Measurements from ENCODE around the gene TUB. TPM values are rescaled to one million over a fixed set of nuclear protein-coding genes. Genes with fewer than 3 reads are reported as not detected.

TUB gene
- total and polyA plus RNA-seq, 2 of the 8 experiments (the other 6 are each of a cell fraction or from before 2014, with no cell fraction given), result 15.3 to 31.3 TPM

- POLR2A ChIA-PET (ENCODE audit: partially characterized antibody), result interaction anchor here (1.4 to 2.6 kb wide), 3 partner anchors 78 to 92 kb away, joined by 3 to 10 read pairs (median 8); no protein-coding TSS in a partner anchor
- TF ChIP-seq BCL11A (IDR thresholded peaks at IDR 0.05; ENCODE audit: low read depth in 2 of 2, low read length in 2 of 2), result no peak
- TF ChIP-seq GABPA (IDR thresholded peaks at IDR 0.05; ENCODE audit: borderline replicate concordance, insufficient read depth, low read length), result no peak
- TF ChIP-seq FOSL1 (IDR thresholded peaks at IDR 0.05; ENCODE audit: insufficient read depth, low read depth, low read length), result no peak
- no peak for TF ChIP-seq SUZ12 (IDR thresholded peaks at IDR 0.05; ENCODE audit: low read length)
- no peak; the same call in 1 of the 2 replicates for TF ChIP-seq POLR2AphosphoS5 (IDR thresholded peaks at IDR 0.05; ENCODE audit: low read depth, low read length)
- no peak for TF ChIP-seq POLR2A (IDR thresholded peaks at IDR 0.05; ENCODE audit: control extremely low read depth in 1 of 2, low read depth in 2 of 2, low read length in 2 of 2)
- TF ChIP-seq TAF7 (optimal IDR thresholded peaks at IDR 0.05; ENCODE audit: borderline replicate concordance, low read depth, low read length), result no peak
- no peak for TF ChIP-seq TCF12 (IDR thresholded peaks at IDR 0.05; ENCODE audit: low read depth, low read length)
- no peak for TF ChIP-seq RXRA (IDR thresholded peaks at IDR 0.05; ENCODE audit: insufficient read depth, low read depth, low read length)
- no peak for TF ChIP-seq USF2 (IDR thresholded peaks at IDR 0.05; ENCODE audit: low read length)
- TF ChIP-seq TEAD4 (IDR thresholded peaks at IDR 0.05; ENCODE audit: low read depth, low read length), result no peak
- TF ChIP-seq SIX5 (IDR thresholded peaks at IDR 0.05; ENCODE audit: low read depth, low read length), result no peak
- TF ChIP-seq ZNF274 (IDR thresholded peaks at IDR 0.05; ENCODE audit: borderline replicate concordance, extremely low read depth, low read length), result no peak
These were observed 13.6 kb downstream of the TUB start for GRCh38 chr11:8094656-8095055.

More at GRCh38 chr11:8094656-8095055, 13.6 kb downstream of the TUB start:
- Histone ChIP-seq H3K14ac (ENCODE audit: insufficient read length) (no peak overlapping the region), H3K79me2 (ENCODE audit: control insufficient read depth in 1 of 2, insufficient read depth in 2 of 2, low read length in 2 of 2) (no peaks in the 10 kb centered on the region), H4K8ac (ENCODE audit: extremely low read depth, insufficient read depth, low read length) (peak overlapping the region; percentile 82; the same call in 1 of the 2 replicates), H3K23me2 (ENCODE audit: low read depth, low read length) (no peaks in the 10 kb centered on the region; the same call in 1 of the 2 replicates), H2BK12ac (ENCODE audit: low read depth, low read length) (no peak overlapping the region), H3K4me3 (ENCODE audit: extremely low read depth in 1 of 4, insufficient read depth in 2 of 4, low read depth in 3 of 4, low read length in 4 of 4) (no peak overlapping the region), H2AFZ (ENCODE audit: low read length) (no peak overlapping the region), H2BK20ac (ENCODE audit: low read length) (no peak overlapping the region), H3K4ac (replicated peaks; ENCODE audit: insufficient read length, low read depth, low read length) (no peak overlapping the region), H2BK15ac (ENCODE audit: low read length) (no peak overlapping the region), H3K27me3 (replicated peaks in 1 of 4; ENCODE audit: control insufficient read depth in 3 of 4, extremely low read depth in 1 of 4, insufficient read depth in 3 of 4, low read length in 3 of 4) (no peaks in the 10 kb centered on the region; a peak in 1 of 7 replicates), H3K4me1 (replicated peaks in 1 of 4; ENCODE audit: control insufficient read depth in 3 of 4, insufficient read depth in 4 of 4, low read length in 3 of 4) (0 out of 7 replicates have a peak, but pooled peaks cover 0 to 2% (median 0%) of the 10 kb centered on the region in 4 experiments), H4K5ac (ENCODE audit: insufficient read length, low read depth, low read length) (no peak overlapping the region), H2BK5ac (ENCODE audit: low read depth, low read length) (no peak overlapping the region), H4K20me1 (replicated peaks in 1 of 2; ENCODE audit: control insufficient read depth in 1 of 2, insufficient read depth in 2 of 2, low read length in 2 of 2) (peaks cover 11 to 18% of the 10 kb centered on the region in 2 experiments), H3K79me1 (ENCODE audit: low read depth, low read length) (peaks cover 3% of the 10 kb centered on the region; the same call in 1 of the 2 replicates), H3K27ac (ENCODE audit: low read depth, low read length) (no peak overlapping the region), H4K91ac (replicated peaks; ENCODE audit: insufficient read length, low read length) (no peak overlapping the region), H3K23ac (ENCODE audit: insufficient read length) (no peak overlapping the region), H2AK5ac (ENCODE audit: low read depth, low read length) (no peak overlapping the region), H3K9me3 (ENCODE audit: insufficient read depth in 2 of 2, low read depth in 1 of 2, low read length in 1 of 2) (no peaks in the 10 kb centered on the region), H3K56ac (replicated peaks; ENCODE audit: insufficient read length, low read depth, low read length) (no peak overlapping the region), H3K36me3 (ENCODE audit: control insufficient read depth in 2 of 4, insufficient read depth in 4 of 4, low read length in 3 of 4) (peaks cover 2 to 18% (median 13%) of the 10 kb centered on the region in 4 experiments; a peak in 7 of 8 replicates), H3K9ac (replicated peaks in 1 of 4; ENCODE audit: extremely low read depth in 1 of 4, low read depth in 3 of 4, low read length in 3 of 4) (no peak overlapping the region), H2BK120ac (replicated peaks; ENCODE audit: low read depth, low read length) (no peak overlapping the region), H3K4me2 (ENCODE audit: insufficient read depth in 1 of 2, low read depth in 2 of 2, low read length in 2 of 2) (no peak overlapping the region), H3K18ac (ENCODE audit: extremely low read depth, low read length) (no peak overlapping the region)
- CTCF ChIA-PET (ENCODE audit: partially characterized antibody), result interaction anchor here (0.9 to 30.2 kb wide), 14 partner anchors 6 to 191 kb away, joined by 3 to 1283 read pairs (median 68); partner anchors contain the start of gene TUB
- no peak for FAIRE-seq
- no peak for DNase-seq (ENCODE audit: low read depth in 1 of 2, low spot score in 2 of 2)
- WGBS, 2 experiments (ENCODE audit: extremely low coverage in 1 of 2, insufficient coverage in 1 of 2, insufficient read length in 1 of 2, insufficient replicate concordance in 2 of 2, low coverage in 1 of 2, low lambda C conversion rate in 2 of 2, missing lambda C conversion rate in 1 of 2), result 81% methylated on average over 11 of the region's 11 CpGs; no CpG with 5 or more reads in 1 of the 2 experiments
